WERI-Rb-1 (cell line): ENCODE measurements around the gene MYMX.
"Not testable (repeated sequence)": the region's sequence is repeated elsewhere in the genome, so short reads cannot be mapped to it uniquely, and the experiment has no call there.

Source experiments
- DNase-seq: peaks from one replicate; pipeline ENCODE4 v3.0.0-alpha.2; 2020
- H3K27ac ChIP-seq: fragments of 250-450 bp; sonication (Bioruptor Pico); 2 replicates; pipeline ENCODE4 v1.5.1; 2020; ENCODE audit warnings: mild to moderate bottlenecking, moderate library complexity
- H3K27me3 ChIP-seq: fragments of 250-450 bp; sonication (Bioruptor Pico); 2 replicates; pipeline ENCODE4 v1.5.1; 2021; ENCODE audit warnings: mild to moderate bottlenecking, low read depth, moderate library complexity; ENCODE audit not compliant: insufficient read depth, severe bottlenecking
- H3K36me3 ChIP-seq: fragments of 250-450 bp; sonication (Bioruptor Pico); 2 replicates; pipeline ENCODE4 v1.5.1; 2020; ENCODE audit warnings: mild to moderate bottlenecking, moderate library complexity
- H3K4me3 ChIP-seq: 2 replicates; pipeline ENCODE4 v1.5.1; 2011; ENCODE audit warnings: low read depth, mild to moderate bottlenecking, control low read depth, low read length
- H3K9me3 ChIP-seq: fragments of 250-450 bp; sonication (Bioruptor Pico); 2 replicates; pipeline ENCODE4 v1.5.1; 2021; ENCODE audit warnings: mild to moderate bottlenecking, moderate library complexity; ENCODE audit not compliant: severe bottlenecking
- TF ChIP-seq, protein P1 (sequence below): IDR thresholded peaks from 2 replicates; pipeline ENCODE4 v1.5.1; 2011; ENCODE audit warnings: low read depth, mild to moderate bottlenecking, control low read depth, inconsistent platforms, low read length

Gene MYMX

GRCh38 chr6:44179072-44179536 is 37.6 kb upstream of the MYMX start:
- Histone ChIP-seq H3K36me3 (no peaks in the 10 kb centered on the region), H3K27ac (no peak overlapping the region), H3K27me3 (no peaks in the 10 kb centered on the region), H3K9me3 (no peaks in the 10 kb centered on the region), H3K4me3 (no peak overlapping the region)
- TF ChIP-seq, protein P1, sequence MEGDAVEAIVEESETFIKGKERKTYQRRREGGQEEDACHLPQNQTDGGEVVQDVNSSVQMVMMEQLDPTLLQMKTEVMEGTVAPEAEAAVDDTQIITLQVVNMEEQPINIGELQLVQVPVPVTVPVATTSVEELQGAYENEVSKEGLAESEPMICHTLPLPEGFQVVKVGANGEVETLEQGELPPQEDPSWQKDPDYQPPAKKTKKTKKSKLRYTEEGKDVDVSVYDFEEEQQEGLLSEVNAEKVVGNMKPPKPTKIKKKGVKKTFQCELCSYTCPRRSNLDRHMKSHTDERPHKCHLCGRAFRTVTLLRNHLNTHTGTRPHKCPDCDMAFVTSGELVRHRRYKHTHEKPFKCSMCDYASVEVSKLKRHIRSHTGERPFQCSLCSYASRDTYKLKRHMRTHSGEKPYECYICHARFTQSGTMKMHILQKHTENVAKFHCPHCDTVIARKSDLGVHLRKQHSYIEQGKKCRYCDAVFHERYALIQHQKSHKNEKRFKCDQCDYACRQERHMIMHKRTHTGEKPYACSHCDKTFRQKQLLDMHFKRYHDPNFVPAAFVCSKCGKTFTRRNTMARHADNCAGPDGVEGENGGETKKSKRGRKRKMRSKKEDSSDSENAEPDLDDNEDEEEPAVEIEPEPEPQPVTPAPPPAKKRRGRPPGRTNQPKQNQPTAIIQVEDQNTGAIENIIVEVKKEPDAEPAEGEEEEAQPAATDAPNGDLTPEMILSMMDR = no peak
- DNase-seq = no peak

- Histone ChIP-seq H3K27ac (no peak overlapping the region), H3K4me3 (no peak overlapping the region), H3K27me3 (no peaks in the 10 kb centered on the region), H3K9me3 (no peaks in the 10 kb centered on the region), H3K36me3 (no peaks in the 10 kb centered on the region)
- TF ChIP-seq, protein P1 = no peak
- DNase-seq = no peak
These were observed 37.1 kb upstream of the MYMX start for GRCh38 chr6:44179648-44180047.

GRCh38 chr6:44180406-44180805 is 36.3 kb upstream of the MYMX start:
- Histone ChIP-seq H3K36me3 (no peaks in the 10 kb centered on the region), H3K27ac (no peak overlapping the region), H3K9me3 (no peaks in the 10 kb centered on the region), H3K27me3 (no peaks in the 10 kb centered on the region), H3K4me3 (no peak overlapping the region)
- no peak for DNase-seq
- TF ChIP-seq, protein P1 = no peak

DNA sequence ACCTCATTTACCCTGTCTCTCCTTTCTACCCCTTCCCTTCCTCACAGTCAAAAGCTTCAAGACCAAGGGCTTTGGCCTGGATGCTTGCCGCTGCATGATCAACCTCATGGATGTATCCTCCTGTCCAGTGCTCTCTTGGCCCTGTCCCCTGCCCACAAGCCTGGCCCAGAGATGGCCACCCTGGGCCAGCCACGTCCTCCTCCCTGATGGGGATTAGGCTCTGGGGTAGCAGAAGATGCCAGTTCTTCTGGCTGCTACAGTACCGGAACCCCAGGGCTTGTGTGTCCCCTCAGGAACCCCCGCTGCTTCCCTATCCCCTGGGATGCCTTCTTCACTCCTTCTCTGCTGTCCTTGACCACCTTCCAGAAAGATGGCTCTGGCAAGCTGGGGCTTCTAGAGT is 35.8 kb upstream of the MYMX start:
- H3K27ac ChIP-seq = no peak overlapping the region
- no peak overlapping the region for H3K4me3 ChIP-seq
- no peaks in the 10 kb centered on the region for H3K9me3 ChIP-seq
- TF ChIP-seq, protein P1 = no peak
- H3K36me3 ChIP-seq = no peaks in the 10 kb centered on the region
- no peak for DNase-seq
- no peaks in the 10 kb centered on the region for H3K27me3 ChIP-seq

- not testable (repeated sequence) for H3K27me3 ChIP-seq, H3K9me3 ChIP-seq, H3K4me3 ChIP-seq, H3K36me3 ChIP-seq, H3K27ac ChIP-seq, DNase-seq
These were observed 34.9 kb upstream of the MYMX start for GRCh38 chr6:44181784-44182183.

DNA sequence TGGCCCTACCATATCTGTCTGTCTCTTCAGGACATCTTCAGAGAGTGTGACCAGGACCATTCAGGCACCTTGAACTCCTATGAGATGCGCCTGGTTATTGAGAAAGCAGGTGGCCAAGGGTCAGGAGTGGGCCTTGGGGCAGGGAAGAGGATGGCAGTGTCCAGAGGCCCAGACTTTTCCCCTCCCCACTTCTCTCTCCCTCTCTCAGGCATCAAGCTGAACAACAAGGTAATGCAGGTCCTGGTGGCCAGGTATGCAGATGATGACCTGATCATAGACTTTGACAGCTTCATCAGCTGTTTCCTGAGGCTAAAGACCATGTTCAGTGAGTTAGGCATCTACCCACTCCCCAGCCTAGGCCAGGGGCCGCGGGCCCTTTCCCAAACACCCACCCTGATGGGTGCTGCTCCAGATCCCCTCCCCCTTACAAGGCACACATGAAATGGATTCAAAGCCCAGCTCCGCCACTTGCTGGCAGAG is 33.8 kb upstream of the MYMX start:
- H3K27ac ChIP-seq = no peak overlapping the region
- DNase-seq = no peak
- H3K4me3 ChIP-seq = no peak overlapping the region
- TF ChIP-seq, protein P1 = no peak
- H3K27me3 ChIP-seq = no peaks in the 10 kb centered on the region
- no peaks in the 10 kb centered on the region for H3K36me3 ChIP-seq
- no peaks in the 10 kb centered on the region for H3K9me3 ChIP-seq
